ENCODE results near the gene BANF1.

GRCh38 chr11:65997286-65997685 is 5.0 kb upstream of the BANF1 start:
- TF ChIP-seq REST (IDR thresholded peaks at IDR 0.05; ENCODE audit: low read depth): no peak
- TF ChIP-seq TAF1 (IDR thresholded peaks at IDR 0.05; ENCODE audit: low read depth): no peak
- TF ChIP-seq EP300 (IDR thresholded peaks at IDR 0.05; ENCODE audit: borderline replicate concordance): no peak
- no peak for TF ChIP-seq CREB1 (IDR thresholded peaks at IDR 0.05; ENCODE audit: low read depth)
- no peak for TF ChIP-seq RAD21 (IDR thresholded peaks at IDR 0.05; ENCODE audit: low read depth)
- TF ChIP-seq, protein P1, sequence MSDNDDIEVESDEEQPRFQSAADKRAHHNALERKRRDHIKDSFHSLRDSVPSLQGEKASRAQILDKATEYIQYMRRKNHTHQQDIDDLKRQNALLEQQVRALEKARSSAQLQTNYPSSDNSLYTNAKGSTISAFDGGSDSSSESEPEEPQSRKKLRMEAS (IDR thresholded peaks at IDR 0.05): no peak
